ENCODE measurements around the gene ERP44.

- TF ChIP-seq CTCF (IDR thresholded peaks at IDR 0.05) (no peak), POLR2A (IDR thresholded peaks at IDR 0.05) (no peak)
Measured at GRCh38 chr9:100120286-100120685, 21.5 kb upstream of the ERP44 start.

Data from right lobe of liver (tissue), 4 donors.